Germinal center (tissue), 1 donor: ENCODE results near the gene ADAM29.
A peak's percentile ranks its signal among the peaks of the same experiment; 100 is the strongest.
"Not testable (repeated sequence)": the region's sequence is repeated elsewhere in the genome, so short reads cannot be mapped to it uniquely, and the experiment has no call there.

Experiments
- DNase-seq: peaks from one replicate; pipeline ENCODE4 v3.0.0; 2012; ENCODE audit warnings: mixed read lengths, low spot score

The ADAM29 gene

GRCh38 chr4:174918058-174918457, at the start of gene ADAM29:
TSS of gene ADAM29 (plus strand) at chr4:174918358. CDS start at chr4:174975526, 57,168 bp downstream.
- DNase-seq, result no peak

DNA sequence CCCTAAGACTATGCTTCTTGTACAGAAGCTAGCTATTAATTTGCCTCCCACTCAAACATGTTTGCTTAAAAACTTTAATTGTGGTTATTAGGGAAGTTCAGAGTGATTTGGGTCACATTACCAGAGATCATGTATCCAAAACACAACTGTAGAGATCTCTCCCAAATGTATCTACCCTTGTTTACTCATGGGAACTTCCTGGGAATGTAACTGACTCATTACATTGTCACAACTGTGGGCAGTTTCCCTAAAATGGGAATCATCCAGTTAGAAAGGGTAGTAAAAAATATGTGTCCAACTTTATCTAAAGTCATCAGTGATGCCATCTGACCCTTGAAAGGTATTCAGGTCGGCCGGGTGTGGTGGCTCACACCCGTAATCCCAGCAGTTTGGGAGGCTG, 48.8 kb upstream of the ADAM29 start:
- DNase-seq, result no peak

DNA sequence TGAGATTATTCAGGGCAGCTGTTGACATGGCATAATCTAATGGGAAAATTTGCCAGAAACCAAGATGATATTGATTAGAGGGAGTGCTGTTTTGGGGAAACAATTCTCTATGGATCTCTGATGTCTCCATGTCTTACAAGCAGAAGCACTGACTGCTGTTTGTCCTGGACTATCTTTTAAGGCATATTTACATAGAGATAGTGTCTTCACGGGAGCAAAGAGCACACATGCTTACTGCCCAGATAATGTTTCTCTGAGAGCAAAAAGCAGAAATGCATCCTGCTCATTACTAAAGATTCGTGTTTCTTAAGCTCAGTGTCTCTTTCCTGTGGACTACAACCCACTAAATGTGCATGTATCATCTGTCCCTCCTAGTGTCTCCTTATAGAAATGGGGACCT, 47.8 kb upstream of the ADAM29 start:
- DNase-seq, result no peak

- no peak for DNase-seq
Observed at GRCh38 chr4:174871407-174871806, 46.8 kb upstream of the ADAM29 start.

DNA sequence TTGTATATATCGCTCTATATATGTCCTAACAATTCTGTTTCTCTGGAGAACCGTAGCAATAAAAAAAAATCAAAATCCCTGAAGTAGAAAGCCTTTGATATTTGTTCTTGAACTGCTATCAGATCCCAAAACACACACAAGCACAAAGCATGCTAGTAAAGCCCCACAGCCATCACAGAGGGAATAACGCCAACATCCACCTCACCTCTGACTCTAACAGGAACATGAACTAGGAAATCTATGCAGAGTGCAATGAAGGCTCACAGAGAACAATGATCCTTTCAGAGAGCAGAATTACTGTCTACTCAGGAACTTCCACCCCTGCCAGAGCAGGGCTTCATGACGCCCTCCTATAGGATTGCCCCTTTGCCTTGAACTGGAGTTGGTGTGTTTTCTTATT, 45.0 kb upstream of the ADAM29 start:
- DNase-seq, result not testable (repeated sequence)

GRCh38 chr4:174873931-174874330, 44.2 kb upstream of the ADAM29 start:
- DNase-seq, result peak; percentile 14

GRCh38 chr4:174874898-174875297, 43.3 kb upstream of the ADAM29 start:
- peak; percentile 5 for DNase-seq

GRCh38 chr4:174880001-174880400, 38.2 kb upstream of the ADAM29 start:
- no peak for DNase-seq

GRCh38 chr4:174882317-174882992, 35.7 kb upstream of the ADAM29 start:
- no peak for DNase-seq

- DNase-seq, result no peak
Observed at GRCh38 chr4:174907508-174907907, 10.7 kb upstream of the ADAM29 start.

GRCh38 chr4:174910271-174910670, 7.9 kb upstream of the ADAM29 start:
- no peak for DNase-seq

DNA sequence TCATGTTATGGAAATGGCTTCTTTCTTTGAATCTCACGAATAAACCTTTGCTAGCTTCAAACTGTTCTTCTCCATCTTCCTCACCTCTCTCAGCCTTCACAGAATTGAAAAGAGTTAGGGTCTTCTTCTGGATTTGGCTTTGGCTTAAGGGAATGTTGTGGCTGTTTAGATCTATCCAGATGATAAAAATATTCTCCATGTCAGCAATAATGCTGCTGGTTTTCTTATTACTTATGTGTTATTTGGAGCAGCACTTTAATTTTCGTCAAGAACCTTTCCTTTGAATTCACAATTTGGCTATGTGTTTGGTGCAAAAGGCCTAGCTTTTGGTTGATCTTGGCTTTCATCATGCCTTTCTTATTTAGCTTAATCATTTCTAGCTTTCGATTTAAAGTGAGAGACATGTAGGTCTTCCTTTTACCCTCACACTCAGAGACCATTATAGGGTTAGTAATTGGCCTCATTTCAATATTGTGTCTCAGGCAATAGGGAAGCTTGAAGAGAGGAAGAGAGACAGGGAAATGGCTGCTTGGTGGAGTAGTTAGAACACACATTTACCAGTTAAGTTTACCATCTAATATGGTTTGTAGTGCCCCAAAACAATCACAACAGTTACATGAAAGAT, 5.1 kb upstream of the ADAM29 start:
- DNase-seq, result no peak

GRCh38 chr4:174919886-174920423, 1.8 kb downstream of the ADAM29 start:
- no peak for DNase-seq

DNA sequence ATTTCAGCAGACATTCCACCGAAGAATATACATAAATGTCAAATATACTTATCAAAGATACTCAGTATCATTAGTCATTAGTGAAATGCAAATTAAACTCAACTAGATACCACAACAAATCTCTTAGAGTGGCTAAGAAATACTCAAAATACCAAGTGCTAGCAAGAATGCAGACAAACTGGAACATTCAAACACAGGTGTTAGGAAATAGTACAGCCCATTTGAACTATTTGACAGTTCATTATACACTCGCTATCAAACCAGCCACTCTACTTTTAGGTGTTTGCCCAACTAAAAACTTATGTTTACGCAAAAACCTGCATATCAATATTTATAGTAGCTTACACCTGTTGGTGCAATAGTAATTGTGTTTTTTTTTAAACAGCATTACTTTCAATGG, 8.8 kb downstream of the ADAM29 start:
- DNase-seq, result no peak

DNA sequence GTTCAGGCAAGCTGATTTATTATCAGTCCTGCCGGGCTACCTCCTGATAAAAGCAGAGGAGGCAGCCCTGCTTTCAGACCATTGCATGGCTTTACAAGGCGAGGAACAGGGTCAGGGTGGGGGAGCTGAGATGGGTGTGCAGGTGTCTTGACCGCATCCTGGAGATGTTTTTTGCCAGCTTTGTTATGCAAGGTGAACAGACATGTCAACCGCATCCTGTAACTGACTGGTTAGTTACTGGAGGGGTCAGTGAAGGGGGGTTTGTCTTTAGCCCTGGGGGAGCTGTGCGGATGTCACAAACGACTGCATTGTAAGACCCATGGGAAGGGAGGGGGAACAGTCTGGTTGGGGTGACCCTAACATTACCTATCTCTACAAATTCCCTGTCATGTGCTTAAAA, 10.0 kb downstream of the ADAM29 start:
- DNase-seq, result no peak

- no peak for DNase-seq
Observed at GRCh38 chr4:174928575-174929253, 10.6 kb downstream of the ADAM29 start.

DNA sequence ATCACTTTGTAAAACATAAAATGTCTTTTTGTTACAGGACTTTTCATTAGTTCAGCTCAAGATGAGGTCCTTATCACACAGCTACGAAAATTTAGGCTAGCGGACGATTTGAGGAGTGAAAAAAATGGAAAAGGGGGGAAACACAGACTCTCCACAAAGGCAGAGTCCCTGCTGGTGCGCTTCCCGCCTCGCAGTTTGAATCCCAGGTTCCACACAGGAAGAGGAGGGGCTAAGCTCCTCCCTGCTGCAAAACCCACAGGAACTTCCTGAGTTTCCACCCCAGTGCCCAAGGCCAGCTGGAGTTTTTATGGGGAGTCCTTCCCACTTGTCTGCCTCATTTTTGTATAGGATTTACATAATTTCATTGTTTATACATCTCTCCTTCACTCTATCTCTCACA, 11.2 kb downstream of the ADAM29 start:
- no peak for DNase-seq

DNA sequence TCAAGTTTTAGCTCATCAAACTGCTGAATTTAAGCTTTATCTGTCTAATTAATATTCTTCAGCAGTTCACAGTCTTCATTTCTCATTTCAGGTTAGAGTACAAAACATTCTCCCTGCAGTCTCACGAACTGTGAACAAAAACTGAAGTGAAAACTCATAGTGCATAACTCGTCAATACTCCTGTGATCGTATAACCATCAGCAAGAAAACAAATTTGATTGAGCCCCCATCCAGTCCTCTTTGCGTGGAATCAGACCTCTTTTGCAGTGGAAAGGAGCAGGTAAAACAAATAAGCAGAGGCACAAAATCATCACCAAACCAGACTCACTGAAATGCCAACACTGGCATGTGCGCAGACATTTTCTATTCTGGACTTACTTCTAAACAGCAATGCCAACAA, 12.7 kb downstream of the ADAM29 start:
- no peak for DNase-seq

DNA sequence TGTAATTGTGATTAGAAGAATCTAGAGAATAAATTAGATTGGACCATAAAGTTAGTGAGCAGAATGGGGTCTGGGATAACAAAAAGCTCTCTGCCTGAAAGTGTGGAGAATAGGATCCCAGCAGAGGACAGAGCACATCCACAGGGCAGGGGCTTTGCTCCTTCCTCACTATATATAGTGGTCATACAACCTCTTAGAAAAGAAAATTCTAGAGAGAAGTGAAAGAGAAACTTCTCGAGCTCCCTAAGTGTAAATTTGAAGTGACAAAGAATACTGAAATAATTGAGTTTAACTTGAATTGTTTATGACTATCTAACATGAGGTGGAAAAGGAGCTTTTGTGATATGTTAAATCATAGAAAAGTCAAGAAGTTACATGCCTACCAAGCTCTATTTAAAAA, 14.9 kb downstream of the ADAM29 start:
- DNase-seq, result no peak

GRCh38 chr4:174934360-174934759, 16.2 kb downstream of the ADAM29 start:
- DNase-seq, result no peak

DNA sequence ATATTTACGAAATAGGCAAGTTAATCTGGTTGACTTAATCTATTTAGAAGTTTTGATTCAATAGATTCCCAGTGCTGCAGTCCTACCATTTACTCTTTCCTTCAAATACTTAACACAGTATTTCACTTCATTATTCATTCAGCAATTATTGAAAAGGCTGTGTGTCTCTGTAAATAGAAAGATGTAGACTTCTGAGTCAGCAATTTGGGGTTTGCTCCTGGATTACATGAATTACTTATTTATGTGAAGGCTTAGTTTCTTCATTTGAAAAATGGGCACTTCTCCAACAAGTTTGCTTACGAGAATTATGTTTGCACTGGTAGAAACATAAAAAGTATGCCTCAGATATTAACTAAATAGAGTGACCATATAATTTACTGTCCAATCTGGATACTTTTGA, 17.4 kb downstream of the ADAM29 start:
- DNase-seq, result no peak

DNA sequence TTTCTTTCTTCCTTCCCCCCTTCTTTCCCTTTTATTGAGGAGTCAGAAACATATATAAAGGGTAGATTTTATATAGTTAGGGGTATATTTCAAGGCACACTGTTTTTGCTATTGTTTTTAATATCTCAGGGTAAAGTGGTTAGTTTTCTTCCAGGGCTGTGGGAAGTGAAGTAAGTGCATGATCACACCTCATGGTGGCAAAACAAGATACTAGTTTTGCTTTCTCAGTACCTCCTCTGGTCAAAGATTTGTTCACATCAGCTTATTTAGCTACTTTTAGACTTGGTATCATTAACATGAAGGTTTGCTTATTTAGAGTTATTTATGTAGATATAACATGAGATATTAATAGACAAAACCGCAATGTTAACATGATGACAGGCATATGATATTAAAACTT, 21.8 kb downstream of the ADAM29 start:
- no peak for DNase-seq

- DNase-seq, result no peak
Observed at GRCh38 chr4:174946246-174946645, 28.1 kb downstream of the ADAM29 start.
